ENCODE results near the gene GRAMD1B.

GRAMD1B gene

DNA sequence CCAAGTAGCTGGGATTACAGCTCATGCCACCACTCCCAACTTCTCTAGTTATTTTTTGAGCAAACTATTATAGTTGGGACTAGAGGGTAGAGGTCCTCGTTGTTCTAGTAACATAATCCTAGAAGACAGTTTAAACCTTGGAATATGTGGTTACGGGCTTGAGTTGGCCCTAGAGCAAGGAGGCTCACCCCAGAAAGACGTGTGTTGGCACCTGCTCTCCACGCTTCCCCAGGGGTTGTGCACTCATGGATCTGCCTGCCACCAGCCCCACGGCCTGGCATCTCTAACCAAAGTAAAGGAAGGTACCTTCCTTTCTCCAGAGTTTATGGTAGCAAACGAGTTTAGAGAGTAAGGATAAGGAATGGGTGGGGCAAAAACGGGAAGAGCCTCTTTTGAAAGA is 145.4 kb downstream of the GRAMD1B start:
- DNase-seq: no peak

DNA sequence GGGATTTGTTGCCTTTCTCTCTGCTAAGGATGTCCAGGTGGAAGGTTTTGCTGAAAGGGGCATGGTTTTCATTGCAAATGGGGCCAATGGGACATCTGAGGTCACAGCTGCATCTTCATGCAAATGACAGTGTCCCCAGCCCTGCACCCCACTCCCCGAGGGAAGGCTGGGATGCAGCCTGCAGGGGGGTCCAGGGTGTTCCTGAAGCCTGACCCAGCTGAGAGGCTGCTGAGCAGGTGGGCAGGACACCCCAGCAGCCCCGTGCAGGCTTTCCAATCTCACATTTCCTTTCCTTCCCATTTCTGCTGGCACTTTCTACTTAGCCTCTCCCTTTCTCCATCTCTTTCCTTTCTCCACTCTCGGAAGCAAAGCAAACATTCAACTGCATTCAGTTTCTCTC is 146.0 kb downstream of the GRAMD1B start:
- no peak for DNase-seq
- Mint-ChIP-seq H3K9me3 (no peaks in the 10 kb centered on the region), H3K27ac (no peak overlapping the region), H3K4me3 (no peak overlapping the region), H3K36me3 (ENCODE audit: low read depth) (peaks cover 4% of the 10 kb centered on the region), H3K4me1 (ENCODE audit: low read depth) (peaks cover 19% of the 10 kb centered on the region), H3K27me3 (peaks cover 3% of the 10 kb centered on the region)

More for the DNA sequence above, 145.4 kb downstream of the GRAMD1B start:
- Mint-ChIP-seq H3K27me3 (peaks cover 1% of the 10 kb centered on the region), H3K36me3 (ENCODE audit: low read depth) (peaks cover 4% of the 10 kb centered on the region), H3K4me3 (no peak overlapping the region), H3K27ac (no peak overlapping the region), H3K9me3 (no peaks in the 10 kb centered on the region), H3K4me1 (ENCODE audit: low read depth) (peaks cover 12% of the 10 kb centered on the region)

DNA sequence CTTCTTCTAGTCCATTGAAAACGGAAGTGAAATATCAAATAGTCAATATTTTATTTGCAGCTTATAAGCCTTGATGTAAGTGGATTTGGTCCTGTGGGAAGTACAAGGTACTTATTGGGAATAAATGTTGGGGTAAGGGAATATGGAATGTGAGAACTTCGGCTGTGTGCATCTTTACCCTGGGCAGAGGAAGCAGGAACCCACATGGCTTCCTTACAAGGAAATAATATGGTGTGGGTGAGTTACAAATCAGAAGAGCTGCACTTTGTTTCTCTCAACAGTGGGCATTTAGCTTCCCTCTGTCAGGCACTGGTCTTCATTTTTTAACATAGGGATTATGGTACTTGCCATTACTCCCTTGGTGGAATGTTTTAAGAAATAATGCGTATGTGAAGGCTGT is 146.4 kb downstream of the GRAMD1B start:
- no peak overlapping the region for H3K4me3 Mint-ChIP-seq
- peaks cover 3% of the 10 kb centered on the region for H3K27me3 Mint-ChIP-seq
- H3K27ac Mint-ChIP-seq: no peak overlapping the region
- H3K4me1 Mint-ChIP-seq (ENCODE audit: low read depth): peaks cover 19% of the 10 kb centered on the region
- H3K36me3 Mint-ChIP-seq (ENCODE audit: low read depth): peaks cover 5% of the 10 kb centered on the region
- DNase-seq: no peak
- no peaks in the 10 kb centered on the region for H3K9me3 Mint-ChIP-seq

DNA sequence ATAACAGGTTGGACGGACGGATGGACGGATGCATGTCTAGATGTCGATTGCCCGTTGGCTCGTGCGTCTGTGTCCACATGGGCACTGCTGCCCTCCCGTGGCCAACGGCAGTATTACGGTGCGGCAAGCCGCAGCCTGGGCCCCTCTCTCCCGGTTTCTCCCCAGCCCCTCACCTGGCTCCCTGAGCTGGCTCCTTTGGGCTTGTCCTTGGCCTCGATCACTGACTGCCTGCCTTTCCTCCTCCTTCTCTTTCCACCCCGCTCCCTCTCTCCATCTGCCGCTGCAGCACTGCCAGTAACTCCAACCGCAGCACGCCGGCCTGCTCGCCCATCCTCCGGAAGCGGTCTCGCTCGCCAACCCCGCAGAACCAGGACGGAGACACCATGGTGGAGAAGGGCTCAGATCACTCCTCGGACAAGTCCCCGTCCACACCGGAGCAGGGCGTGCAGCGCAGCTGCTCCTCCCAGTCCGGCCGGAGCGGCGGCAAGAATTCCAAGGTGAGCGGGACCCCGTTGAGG is 147.1 kb downstream of the GRAMD1B start:
- peak; percentile 82 for DNase-seq
- no peak overlapping the region for H3K4me3 Mint-ChIP-seq
- peaks cover 19% of the 10 kb centered on the region for H3K4me1 Mint-ChIP-seq (ENCODE audit: low read depth)
- no peaks in the 10 kb centered on the region for H3K9me3 Mint-ChIP-seq
- peaks cover 7% of the 10 kb centered on the region for H3K36me3 Mint-ChIP-seq (ENCODE audit: low read depth)
- no peak overlapping the region for H3K27ac Mint-ChIP-seq
- H3K27me3 Mint-ChIP-seq: peaks cover 3% of the 10 kb centered on the region

DNA sequence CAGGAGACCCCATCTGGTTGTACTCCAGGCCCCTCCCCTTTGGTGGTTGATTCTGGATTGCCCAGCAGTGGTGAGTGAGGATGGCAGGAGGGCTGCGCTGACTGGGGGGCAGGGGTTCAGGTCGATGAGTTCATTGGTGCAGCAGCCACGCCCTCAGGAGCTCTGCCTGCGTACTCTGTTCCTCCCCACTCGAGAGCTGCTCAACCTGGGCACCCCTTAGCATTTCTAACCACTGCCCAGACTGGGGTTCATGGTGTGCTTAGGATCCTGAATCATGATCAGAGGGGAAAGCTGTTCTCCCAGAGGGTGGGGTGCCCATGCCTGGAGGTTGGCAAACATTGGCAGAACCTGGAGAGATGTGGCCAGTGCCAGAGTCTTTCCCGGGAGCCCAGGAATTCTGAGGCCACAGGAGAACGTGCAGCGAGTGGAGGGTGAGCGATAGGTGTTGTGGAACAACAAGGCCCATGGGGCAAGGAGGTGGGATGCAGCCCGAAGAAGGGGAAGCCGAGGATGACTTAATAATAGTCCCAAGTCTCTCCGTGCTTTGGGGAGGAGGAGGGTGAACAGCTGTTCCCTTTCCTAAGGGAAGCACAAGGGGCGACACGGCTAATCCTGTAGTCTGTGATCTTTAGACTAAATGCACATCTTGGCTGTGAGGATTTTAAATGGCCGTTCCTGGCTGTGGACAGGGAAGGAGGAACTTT is 148.9 kb downstream of the GRAMD1B start:
- no peak overlapping the region for H3K27ac Mint-ChIP-seq
- peaks cover 11% of the 10 kb centered on the region for H3K36me3 Mint-ChIP-seq (ENCODE audit: low read depth)
- peaks cover 19% of the 10 kb centered on the region for H3K4me1 Mint-ChIP-seq (ENCODE audit: low read depth)
- H3K4me3 Mint-ChIP-seq: no peak overlapping the region
- no peak for DNase-seq
- peaks cover 3% of the 10 kb centered on the region for H3K27me3 Mint-ChIP-seq
- no peaks in the 10 kb centered on the region for H3K9me3 Mint-ChIP-seq

DNA sequence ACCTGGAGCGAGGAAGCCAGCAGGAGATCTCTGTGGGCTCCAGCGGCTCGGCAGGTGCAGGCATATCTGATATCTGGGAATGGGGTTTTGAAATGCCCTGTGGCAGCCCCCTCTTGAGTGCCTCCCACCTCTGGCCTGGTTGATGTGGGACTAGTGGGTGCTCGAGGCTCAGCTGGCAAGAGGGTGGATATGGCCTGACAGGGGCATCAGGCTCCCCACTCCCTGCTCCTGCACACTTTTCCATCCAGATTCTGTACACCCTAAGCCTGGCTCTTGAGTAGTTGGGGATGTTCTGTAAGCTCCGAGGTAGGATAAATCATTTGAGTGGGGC is 149.4 kb downstream of the GRAMD1B start:
- Mint-ChIP-seq H3K4me1 (ENCODE audit: low read depth) (peaks cover 19% of the 10 kb centered on the region), H3K27me3 (peaks cover 3% of the 10 kb centered on the region), H3K36me3 (ENCODE audit: low read depth) (peaks cover 11% of the 10 kb centered on the region), H3K4me3 (no peak overlapping the region), H3K27ac (no peak overlapping the region), H3K9me3 (no peaks in the 10 kb centered on the region)
- DNase-seq: no peak

DNA sequence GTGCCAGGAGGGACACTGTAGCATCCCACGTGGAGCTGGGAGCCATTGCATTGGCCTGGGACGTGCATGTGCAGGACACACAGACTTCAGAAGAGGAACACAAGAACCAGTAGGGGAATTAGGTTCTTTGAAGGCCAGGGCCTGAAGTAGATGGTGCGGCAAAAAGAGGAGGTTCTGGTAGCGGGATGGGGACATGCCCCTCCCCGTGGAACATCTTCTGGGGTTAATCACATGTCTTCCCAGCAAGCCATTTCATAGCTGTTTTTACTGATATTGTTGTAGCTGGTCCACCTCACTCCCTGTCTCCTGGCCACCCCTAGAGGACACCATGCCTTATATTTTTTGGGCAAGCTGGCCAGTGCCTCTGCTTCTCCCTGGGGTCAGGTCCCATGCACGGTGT is 150.1 kb downstream of the GRAMD1B start:
- Mint-ChIP-seq H3K27me3 (peaks cover 3% of the 10 kb centered on the region), H3K4me1 (ENCODE audit: low read depth) (peaks cover 19% of the 10 kb centered on the region), H3K4me3 (no peak overlapping the region), H3K9me3 (no peaks in the 10 kb centered on the region), H3K27ac (no peak overlapping the region), H3K36me3 (ENCODE audit: low read depth) (peaks cover 11% of the 10 kb centered on the region)
- no peak for DNase-seq

DNA sequence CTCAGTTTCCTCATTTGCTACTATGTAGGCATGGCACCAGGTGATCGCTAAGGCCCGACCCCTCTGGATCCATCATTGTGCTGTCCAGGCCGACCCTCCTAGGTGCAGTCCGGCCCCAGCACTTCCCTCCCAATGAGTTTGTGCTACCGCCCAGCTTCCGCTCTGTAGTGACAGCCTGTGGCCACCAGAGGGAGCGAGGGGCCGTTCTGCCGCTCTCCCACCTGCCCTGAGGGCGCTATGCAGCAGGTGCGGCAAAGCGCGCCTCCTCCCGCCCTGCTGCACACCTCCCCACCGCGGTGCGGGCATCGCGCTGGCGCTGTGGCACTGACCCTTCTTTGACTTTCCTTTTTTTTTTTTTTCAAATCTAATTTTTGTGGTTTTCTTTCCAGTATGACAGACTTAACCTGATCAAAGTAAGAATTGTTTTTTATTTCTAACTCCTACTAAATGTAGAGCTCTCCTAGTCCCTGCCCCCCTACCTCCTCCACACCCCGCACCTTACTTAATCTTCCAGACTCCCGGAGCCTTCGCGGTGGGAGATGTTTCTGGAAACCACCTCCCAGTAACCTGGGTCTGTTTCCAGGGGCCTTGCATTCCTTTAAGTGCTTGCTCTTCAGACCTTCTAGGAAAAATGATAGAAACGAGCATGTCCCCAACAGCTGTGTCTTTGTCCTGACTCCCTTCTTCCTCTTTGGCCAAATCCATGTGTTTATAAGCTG is 150.6 kb downstream of the GRAMD1B start:
- Mint-ChIP-seq H3K27ac (no peak overlapping the region), H3K4me3 (no peak overlapping the region), H3K9me3 (no peaks in the 10 kb centered on the region), H3K4me1 (ENCODE audit: low read depth) (peaks cover 19% of the 10 kb centered on the region), H3K36me3 (ENCODE audit: low read depth) (peaks cover 11% of the 10 kb centered on the region), H3K27me3 (peaks cover 3% of the 10 kb centered on the region)
- DNase-seq: peak; percentile 78

DNA sequence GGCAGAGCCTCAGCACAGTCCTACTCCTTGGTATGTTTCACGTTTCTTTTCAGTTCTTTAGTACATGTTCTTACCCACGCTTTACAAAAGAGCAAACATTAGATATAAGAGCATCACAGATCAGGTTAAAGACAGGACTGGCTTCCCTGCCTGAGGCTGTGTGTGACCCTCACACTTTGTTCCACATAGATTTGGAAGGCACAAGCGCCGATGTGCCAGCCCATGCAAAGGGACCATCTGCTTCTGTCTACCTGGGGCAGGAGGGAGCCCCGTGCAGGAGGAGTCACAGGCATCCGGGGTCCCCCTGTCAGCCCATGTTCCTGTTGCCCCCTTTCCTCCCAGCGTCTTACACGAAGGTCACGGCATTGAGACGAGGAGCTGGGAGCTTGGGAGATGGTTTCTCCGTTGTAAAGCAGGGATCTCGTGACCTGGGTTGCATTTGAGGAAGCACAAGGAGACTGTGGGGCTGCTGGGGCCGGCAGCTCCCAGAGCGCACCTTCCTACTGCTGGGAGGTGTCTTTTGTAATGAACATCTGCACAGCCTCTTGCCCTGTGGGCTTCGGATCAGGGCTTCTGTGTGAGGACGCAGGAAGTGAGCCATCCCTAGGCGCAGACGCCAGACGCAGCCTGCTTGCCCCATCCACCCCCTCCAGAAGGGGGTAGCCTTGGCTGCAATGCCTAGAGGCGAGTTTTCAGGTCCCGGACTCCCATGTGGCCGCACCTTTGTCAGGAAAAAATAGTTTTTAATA is 151.8 kb downstream of the GRAMD1B start:
- H3K9me3 Mint-ChIP-seq: no peaks in the 10 kb centered on the region
- H3K27me3 Mint-ChIP-seq: peaks cover 3% of the 10 kb centered on the region
- H3K27ac Mint-ChIP-seq: no peak overlapping the region
- DNase-seq: no peak
- H3K4me3 Mint-ChIP-seq: no peak overlapping the region
- H3K36me3 Mint-ChIP-seq (ENCODE audit: low read depth): peaks cover 11% of the 10 kb centered on the region
- H3K4me1 Mint-ChIP-seq (ENCODE audit: low read depth): peaks cover 13% of the 10 kb centered on the region

DNA sequence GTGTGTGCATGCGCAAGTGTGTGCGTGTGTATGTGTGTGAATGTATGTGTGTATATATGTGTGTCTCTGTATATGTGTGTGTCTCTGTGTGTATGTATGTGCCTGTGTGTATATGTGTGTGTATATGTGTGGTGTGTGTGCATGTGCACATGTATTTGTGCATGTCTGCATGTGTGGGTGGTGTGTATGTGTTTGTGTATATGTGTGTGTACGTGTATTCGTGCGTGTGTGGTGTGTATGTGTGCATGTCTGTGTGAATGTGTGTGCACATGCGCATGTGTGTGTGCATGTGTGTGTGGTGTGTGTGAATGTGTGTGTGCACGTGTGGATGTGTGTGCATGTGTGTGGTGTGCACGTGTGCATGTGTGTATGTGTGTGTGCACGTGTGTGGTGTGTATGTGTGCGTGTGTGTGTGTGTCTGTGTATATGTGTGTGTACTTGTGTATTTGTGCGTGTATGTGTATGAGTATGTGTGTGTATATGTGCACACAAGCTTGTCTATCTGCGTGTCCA is 153.0 kb downstream of the GRAMD1B start:
- no peak for DNase-seq
- no peaks in the 10 kb centered on the region for H3K9me3 Mint-ChIP-seq
- peaks cover 7% of the 10 kb centered on the region for H3K36me3 Mint-ChIP-seq (ENCODE audit: low read depth)
- H3K4me3 Mint-ChIP-seq: no peak overlapping the region
- peaks cover 9% of the 10 kb centered on the region for H3K4me1 Mint-ChIP-seq (ENCODE audit: low read depth)
- peaks cover 3% of the 10 kb centered on the region for H3K27me3 Mint-ChIP-seq
- no peak overlapping the region for H3K27ac Mint-ChIP-seq

DNA sequence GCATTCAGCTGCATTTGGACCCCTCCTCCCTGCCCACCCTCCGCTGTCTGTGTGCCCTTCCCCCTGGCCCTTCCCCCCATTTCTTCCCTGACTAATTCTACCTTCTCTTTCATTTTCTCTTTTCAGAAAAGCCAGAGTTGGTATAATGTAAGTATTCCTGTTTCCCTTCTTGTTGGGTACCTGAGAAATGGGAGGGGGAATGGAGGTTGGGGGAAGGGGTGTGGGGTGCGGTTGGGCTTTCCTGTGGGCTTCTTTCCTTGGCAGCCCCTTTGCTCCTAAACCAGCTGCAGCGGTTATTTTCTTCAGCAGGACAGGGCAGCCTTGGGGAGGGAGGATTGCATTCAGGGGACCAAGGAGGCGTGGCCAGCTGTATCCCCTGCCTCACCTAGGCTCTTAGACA is 154.1 kb downstream of the GRAMD1B start:
- Mint-ChIP-seq H3K36me3 (ENCODE audit: low read depth) (peaks cover 7% of the 10 kb centered on the region), H3K4me3 (no peak overlapping the region), H3K27ac (no peak overlapping the region), H3K9me3 (no peaks in the 10 kb centered on the region), H3K4me1 (ENCODE audit: low read depth) (peaks cover 9% of the 10 kb centered on the region), H3K27me3 (peaks cover 3% of the 10 kb centered on the region)
- no peak for DNase-seq

DNA sequence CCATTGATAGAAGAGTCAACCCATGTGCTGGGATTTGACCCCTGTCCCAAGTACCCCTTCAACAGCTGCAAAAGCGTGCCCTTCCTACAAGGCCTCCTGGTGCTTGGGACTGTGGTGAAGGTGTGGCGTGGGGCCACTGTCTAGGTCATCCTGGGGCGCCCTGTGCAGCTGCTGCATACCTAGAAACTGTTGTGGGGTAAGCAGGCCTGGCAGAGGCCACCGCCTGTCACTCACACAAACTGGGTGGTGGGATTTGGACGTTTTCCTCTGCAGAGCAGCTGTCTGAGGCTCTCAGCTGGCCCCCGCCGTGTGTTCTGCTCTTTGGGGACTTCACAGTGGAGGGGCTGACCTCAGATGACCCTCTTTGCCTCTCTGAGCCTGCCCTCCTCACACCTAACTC is 154.7 kb downstream of the GRAMD1B start:
- Mint-ChIP-seq H3K27me3 (peaks cover 3% of the 10 kb centered on the region), H3K4me3 (no peak overlapping the region), H3K9me3 (no peaks in the 10 kb centered on the region), H3K27ac (no peak overlapping the region), H3K36me3 (ENCODE audit: low read depth) (peaks cover 7% of the 10 kb centered on the region), H3K4me1 (ENCODE audit: low read depth) (peaks cover 9% of the 10 kb centered on the region)
- no peak for DNase-seq

DNA sequence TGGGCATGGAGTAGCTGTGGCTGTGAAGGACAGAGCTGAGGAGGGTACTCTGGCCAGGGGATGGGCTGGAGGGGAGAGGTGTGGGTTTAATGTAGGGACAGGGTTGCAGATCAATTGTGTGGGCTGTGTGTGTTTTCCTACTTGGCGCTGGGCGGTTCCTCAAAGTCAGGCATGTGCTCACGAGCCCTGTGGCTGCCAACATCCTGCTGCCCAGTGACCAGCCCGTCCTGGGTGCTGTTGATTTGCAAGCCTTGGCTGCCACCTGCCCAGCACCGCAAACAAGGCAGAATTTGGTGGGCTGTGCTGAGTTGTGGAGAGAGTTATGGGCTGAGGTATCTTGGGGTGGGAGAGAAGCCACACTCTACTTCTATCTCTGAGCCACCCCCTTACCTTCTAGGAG is 155.1 kb downstream of the GRAMD1B start:
- no peaks in the 10 kb centered on the region for H3K9me3 Mint-ChIP-seq
- no peak overlapping the region for H3K4me3 Mint-ChIP-seq
- H3K36me3 Mint-ChIP-seq (ENCODE audit: low read depth): peaks cover 10% of the 10 kb centered on the region
- DNase-seq: no peak
- peak overlapping the region; percentile 33 for H3K27ac Mint-ChIP-seq
- H3K27me3 Mint-ChIP-seq: peaks cover 3% of the 10 kb centered on the region
- H3K4me1 Mint-ChIP-seq (ENCODE audit: low read depth): peaks cover 9% of the 10 kb centered on the region

DNA sequence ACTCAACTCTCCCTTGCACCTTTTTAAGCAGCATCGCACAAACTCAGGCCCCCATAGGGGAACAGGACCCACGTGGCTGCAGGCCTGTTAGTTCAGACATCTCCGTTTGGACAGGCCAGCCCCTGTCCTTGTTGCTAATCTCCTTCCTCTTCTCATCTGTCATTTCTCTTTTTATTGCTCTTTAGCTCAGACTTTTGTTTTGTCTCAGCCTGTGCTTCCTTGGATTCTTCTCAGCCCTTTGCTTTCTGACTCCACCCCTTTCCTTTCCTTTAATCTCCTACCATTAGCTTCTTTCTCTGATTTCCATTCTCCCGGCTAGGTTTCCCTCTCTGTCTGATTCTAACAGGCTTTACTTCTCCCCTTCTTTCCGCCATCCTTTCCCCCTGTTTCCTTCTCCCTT is 155.6 kb downstream of the GRAMD1B start:
- no peaks in the 10 kb centered on the region for H3K9me3 Mint-ChIP-seq
- peaks cover 11% of the 10 kb centered on the region for H3K36me3 Mint-ChIP-seq (ENCODE audit: low read depth)
- DNase-seq: no peak
- no peak overlapping the region for H3K27ac Mint-ChIP-seq
- H3K4me3 Mint-ChIP-seq: no peak overlapping the region
- no peaks in the 10 kb centered on the region for H3K27me3 Mint-ChIP-seq
- peaks cover 4% of the 10 kb centered on the region for H3K4me1 Mint-ChIP-seq (ENCODE audit: low read depth)
